Measurements from ENCODE around the gene ANKRD33B.

Gene ANKRD33B

GRCh38 chr5:10689391-10690081, 125.7 kb downstream of the ANKRD33B start:
- peak; percentile 61 for DNase-seq (ENCODE audit: low spot score)
- in situ Hi-C loops (cut with MboI; ENCODE audit: low sequenced_read_pairs, unreplicated experiment), result no loop called here
- peak; percentile 30 for TF ChIP-seq CTCF (IDR thresholded peaks at IDR 0.05; ENCODE audit: borderline replicate concordance, control extremely low read depth, extremely low read depth, insufficient read depth, missing control alignments)

DNA sequence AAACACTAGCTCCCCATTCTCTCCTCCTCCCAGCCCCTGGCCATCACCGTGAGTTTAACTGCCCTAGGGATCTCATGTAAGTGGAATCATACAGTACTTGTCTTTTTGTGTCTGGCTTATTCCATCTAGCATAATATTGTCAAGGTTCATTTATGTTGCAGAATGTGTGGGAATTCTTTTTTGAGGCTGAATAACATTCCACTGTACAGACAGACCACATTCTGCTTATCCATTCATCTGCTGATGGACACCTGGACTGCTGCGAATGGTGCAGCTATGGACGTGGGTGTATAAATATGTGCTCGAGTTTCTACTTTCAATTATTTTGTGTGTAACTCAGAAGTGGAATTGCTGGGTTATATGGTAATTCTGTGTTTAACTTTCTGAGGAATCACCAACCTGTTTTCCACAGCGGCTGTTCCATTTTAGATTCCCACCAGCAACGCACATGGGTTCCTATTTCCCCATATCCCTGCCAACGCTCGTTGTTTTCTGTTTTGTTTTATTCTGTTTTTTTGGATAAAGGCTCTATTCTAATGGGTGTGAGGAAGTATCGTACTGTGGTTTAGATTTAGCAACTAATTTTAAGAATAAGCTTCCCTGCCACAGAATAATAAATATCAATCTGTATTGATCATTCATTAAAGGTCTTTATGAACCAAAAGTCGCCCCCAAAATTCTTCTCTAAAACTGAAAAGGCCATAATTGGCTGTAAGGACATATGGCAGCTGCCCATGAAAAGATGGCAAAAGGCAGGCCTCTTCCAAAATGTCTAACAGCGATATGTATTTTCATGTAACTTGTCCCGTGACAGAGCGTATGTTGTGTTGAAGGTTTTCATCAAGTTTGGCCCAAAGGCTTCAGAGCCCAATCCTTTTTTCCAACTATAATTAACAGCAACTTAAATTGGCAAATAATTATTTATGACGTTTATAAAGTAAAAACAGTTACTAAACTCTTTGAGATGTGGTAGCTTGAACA, 126.9 kb downstream of the ANKRD33B start:
- in situ Hi-C loops (cut with MboI; ENCODE audit: low sequenced_read_pairs, unreplicated experiment), result no loop called here
- TF ChIP-seq CTCF (IDR thresholded peaks at IDR 0.05; ENCODE audit: borderline replicate concordance, control extremely low read depth, extremely low read depth, insufficient read depth, missing control alignments), result no peak
- no peak for DNase-seq (ENCODE audit: low spot score)

GRCh38 chr5:10691826-10692785, 128.2 kb downstream of the ANKRD33B start:
- TF ChIP-seq CTCF (IDR thresholded peaks at IDR 0.05; ENCODE audit: borderline replicate concordance, control extremely low read depth, extremely low read depth, insufficient read depth, missing control alignments), result no peak
- in situ Hi-C loops (cut with MboI; ENCODE audit: low sequenced_read_pairs, unreplicated experiment), result no loop called here
- DNase-seq (ENCODE audit: low spot score), result no peak

DNA sequence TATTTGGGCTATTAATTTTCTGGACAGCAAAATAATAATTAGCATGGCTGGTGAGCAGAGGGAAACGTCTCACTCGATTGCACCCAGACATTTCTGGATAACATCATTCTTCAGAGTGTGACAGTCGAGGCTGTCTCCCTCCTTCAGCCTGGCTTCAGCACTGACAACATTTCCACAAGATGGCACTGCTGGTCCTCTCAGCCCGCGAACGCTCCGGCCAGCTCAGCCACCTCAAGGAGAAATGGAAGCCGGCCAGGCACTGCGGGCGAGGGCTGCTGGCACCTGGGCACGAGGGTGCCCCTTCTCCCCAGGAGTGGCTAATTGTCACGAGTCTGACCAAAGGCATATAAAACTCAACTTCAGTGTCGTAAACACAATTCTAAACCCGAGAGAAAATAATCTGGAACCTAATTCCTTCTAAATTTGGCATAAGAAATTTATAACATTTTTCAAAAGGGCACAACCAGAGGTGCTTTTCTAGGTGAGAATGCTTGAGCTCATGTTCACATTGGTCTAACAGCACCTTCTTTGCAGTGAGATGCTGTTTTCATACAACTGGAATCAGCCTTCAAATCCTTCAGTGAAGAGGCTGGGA, 131.3 kb downstream of the ANKRD33B start:
- peak; percentile 72 for TF ChIP-seq CTCF (IDR thresholded peaks at IDR 0.05; ENCODE audit: borderline replicate concordance, control extremely low read depth, extremely low read depth, insufficient read depth, missing control alignments)
- DNase-seq (ENCODE audit: low spot score), result peak; percentile 73
- in situ Hi-C loops (cut with MboI; ENCODE audit: low sequenced_read_pairs, unreplicated experiment), result no loop called here

- in situ Hi-C loops (cut with MboI; ENCODE audit: low sequenced_read_pairs, unreplicated experiment), result no loop called here
- no peak for TF ChIP-seq CTCF (IDR thresholded peaks at IDR 0.05; ENCODE audit: borderline replicate concordance, control extremely low read depth, extremely low read depth, insufficient read depth, missing control alignments)
- no peak for DNase-seq (ENCODE audit: low spot score)
Measured at GRCh38 chr5:10695759-10696543, 132.1 kb downstream of the ANKRD33B start.
